HepG2 (cell line): Measurements from ENCODE around the gene CMTM4. TPM values are rescaled to one million over a fixed set of nuclear protein-coding genes. Genes with fewer than 3 reads are reported as not detected.

ENCODE experiments used
- EP300 ChIP-seq, 3 experiments: sonication (generic) in 1 of 3; formaldehyde crosslinking in 1 of 3; IDR thresholded peaks; 2 replicates each; pipeline versions ENCODE4 v1.5.1 to v1.6.1; 2011 to 2020; ENCODE audit warnings: low read depth in 2 of 3, low read length in 2 of 3, borderline replicate concordance in 1 of 3, improper control_type of control experiment in 1 of 3, mild to moderate bottlenecking in 1 of 3, missing genetic modification reagents in 1 of 3, moderate library complexity in 1 of 3
- HDAC2 ChIP-seq: sonication (generic); formaldehyde crosslinking; IDR thresholded peaks from 2 replicates; pipeline ENCODE4 v1.4.0; 2020; ENCODE audit warnings: missing genetic modification reagents
- HES4 ChIP-seq: sonication (generic); formaldehyde crosslinking; IDR thresholded peaks from 2 replicates; pipeline ENCODE4 v1.9.0; 2021; ENCODE audit warnings: mild to moderate bottlenecking, missing genetic modification reagents, borderline replicate concordance
- HNF4A ChIP-seq: sonication (generic); formaldehyde crosslinking; IDR thresholded peaks from 2 replicates; pipeline ENCODE4 v1.4.0; 2020; ENCODE audit warnings: missing genetic modification reagents
- MED1 ChIP-seq: sonication (generic); formaldehyde crosslinking; IDR thresholded peaks from 2 replicates; pipeline ENCODE4 v1.4.0; 2020; ENCODE audit warnings: missing genetic modification reagents
- NCOR1 ChIP-seq: fragments of 200-600 bp; sonication (generic); IDR thresholded peaks from 2 replicates; pipeline ENCODE4 v1.7.0; 2017; ENCODE audit warnings: antibody characterized with exemption, low read length, borderline replicate concordance
- NFIC ChIP-seq: IDR thresholded peaks from 2 replicates; pipeline ENCODE4 v1.6.1; 2012; ENCODE audit warnings: mild to moderate bottlenecking, low read length, inconsistent platforms
- RARA ChIP-seq: IDR thresholded peaks from 2 replicates; pipeline ENCODE4 v1.6.1; 2016; ENCODE audit warnings: missing genetic modification reagents, missing compliant biosample characterization
- RXRB ChIP-seq: IDR thresholded peaks from 2 replicates; pipeline ENCODE4 v1.6.1; 2016; ENCODE audit warnings: borderline replicate concordance, missing genetic modification reagents, missing compliant biosample characterization
- SKI ChIP-seq: fragments of 450-650 bp; IDR thresholded peaks from one replicate; pipeline ENCODE4 v1.6.1; 2018; ENCODE audit warnings: mild to moderate bottlenecking; ENCODE audit not compliant: partially characterized antibody
- SOX6 ChIP-seq, 2 experiments: fragments of 450-650 bp in 1 of 2; sonication (generic) in 1 of 2; formaldehyde crosslinking in 1 of 2; IDR thresholded peaks; 2 replicates each; pipeline versions ENCODE4 v1.4.0 to v1.6.1; 2017 to 2020; ENCODE audit warnings: antibody characterized with exemption in 1 of 2, mild to moderate bottlenecking in 1 of 2, missing genetic modification reagents in 1 of 2
- SP5 ChIP-seq: IDR thresholded peaks from 2 replicates; pipeline ENCODE4 v1.6.1; 2016; ENCODE audit warnings: low read depth, borderline replicate concordance
- TBX2 ChIP-seq: sonication (generic); formaldehyde crosslinking; IDR thresholded peaks from 2 replicates; pipeline ENCODE4 v1.5.0; 2020; ENCODE audit warnings: missing genetic modification reagents, mild to moderate bottlenecking, borderline replicate concordance
- TBX3 ChIP-seq: fragments of 450-650 bp; IDR thresholded peaks from 2 replicates; pipeline ENCODE4 v1.6.1; 2017; ENCODE audit warnings: antibody characterized with exemption, mild to moderate bottlenecking, inconsistent platforms, borderline replicate concordance
- ZFX ChIP-seq: sonication (generic); formaldehyde crosslinking; IDR thresholded peaks from 2 replicates; pipeline ENCODE4 v1.4.0; 2020; ENCODE audit warnings: mild to moderate bottlenecking, low read depth, missing genetic modification reagents, moderate library complexity
- ZFY ChIP-seq: sonication (generic); formaldehyde crosslinking; IDR thresholded peaks from 2 replicates; pipeline ENCODE4 v1.4.0; 2020; ENCODE audit warnings: missing genetic modification reagents
- ZNF367 ChIP-seq: sonication (generic); formaldehyde crosslinking; IDR thresholded peaks from 2 replicates; pipeline ENCODE4 v1.4.0; 2020; ENCODE audit warnings: missing genetic modification reagents, borderline replicate concordance
- ZSCAN21 ChIP-seq: sonication (generic); formaldehyde crosslinking; IDR thresholded peaks from 2 replicates; pipeline ENCODE4 v1.8.0; 2022; ENCODE audit warnings: mild to moderate bottlenecking, missing genetic modification reagents, moderate library complexity, borderline replicate concordance
- ZSCAN9 ChIP-seq: IDR thresholded peaks from 2 replicates; pipeline ENCODE4 v1.6.1; 2016; ENCODE audit warnings: borderline replicate concordance
- polyA plus RNA-seq, 8 experiments: library from polyadenylated mRNA; depleted of rRNA in 3 of 8; stranded (reverse) in 7 of 8; unstranded in 1 of 8; fragments of >200 nt; fragmentation: Illumina TruSeq in 4 of 8; extraction: Trizol in 4 of 8; gene quantifications; 2 replicates each; pipeline versions ENCODE4 v1.2.1 to v1.2.3, GENCODE V29; 2011 to 2016; ENCODE audit warnings: low read depth in 4 of 8, missing spikeins in 1 of 8, mixed read lengths in 1 of 8; ENCODE audit not compliant: insufficient read depth in 1 of 8
- total RNA-seq, 5 experiments: library from RNA; depleted of rRNA; stranded (reverse); fragments of >200 nt; fragmentation: Illumina TruSeq; extraction: Trizol; gene quantifications; 2 replicates each; pipeline ENCODE4 v1.2.3, GENCODE V29; 2016; ENCODE audit warnings: low read depth in 1 of 5
- TF ChIP-seq, protein P1 (sequence below): sonication (generic); formaldehyde crosslinking; IDR thresholded peaks from 2 replicates; pipeline ENCODE4 v1.4.0; 2020; ENCODE audit warnings: missing genetic modification reagents, mild to moderate bottlenecking, borderline replicate concordance
- TF ChIP-seq, protein P2 (sequence below): sonication (generic); formaldehyde crosslinking; IDR thresholded peaks from 2 replicates; pipeline ENCODE4 v1.4.0; 2020; ENCODE audit warnings: mild to moderate bottlenecking, missing genetic modification reagents

CMTM4 gene
- total and polyA plus RNA-seq, 2 of the 13 experiments (the other 11 are each of a cell fraction or from before 2014, with no cell fraction given): 32.0 to 36.3 TPM

DNA sequence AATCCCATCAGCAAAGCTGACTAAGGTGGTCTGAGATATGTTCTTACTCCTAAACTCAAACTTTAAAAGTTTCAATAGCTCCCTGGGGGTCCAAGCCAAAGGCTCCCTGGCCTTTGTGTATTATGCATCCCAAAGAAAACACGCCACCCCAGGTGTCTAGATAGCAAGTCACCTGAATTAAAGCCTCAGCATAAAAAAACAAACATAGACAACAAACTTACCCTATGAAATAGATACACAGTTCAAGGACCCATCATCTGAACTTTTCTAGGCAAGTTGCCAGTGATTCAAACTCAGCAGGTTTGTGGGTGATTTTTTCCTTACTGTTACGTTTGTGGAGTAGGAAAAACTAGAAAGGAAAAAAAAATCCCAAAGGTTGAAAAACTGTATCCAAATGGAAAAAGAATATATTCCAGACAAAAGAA, 79.5 kb downstream of the CMTM4 start (continued):
- TF ChIP-seq ZSCAN21 (CRISPR knock-in tag) (no peak), MED1 (0 out of 2 replicates have a peak, but pooled peaks have one; percentile 40), TBX2 (0 out of 2 replicates have a peak, but pooled peaks have one; percentile 19), ZNF367 (CRISPR knock-in tag) (no peak), ZFY (CRISPR knock-in tag) (no peak), HES4 (CRISPR knock-in tag) (no peak), SKI (peak; percentile 48), SOX6 (IDR thresholded peaks at IDR 0.05) (no peak), SOX6 (CRISPR knock-in tag; IDR thresholded peaks at IDR 0.05) (peak; percentile 9; the same call in 1 of the 2 replicates), HNF4A (peak; percentile 74), RXRB (CRISPR knock-in tag) (peak; percentile 46; the same call in 1 of the 2 replicates), NFIC (peak; percentile 54; the same call in 1 of the 2 replicates), RARA (CRISPR knock-in tag) (peak; percentile 38; the same call in 1 of the 2 replicates), ZFX (no peak), EP300 (IDR thresholded peaks at IDR 0.05; ENCODE audit: low read depth in 2 of 2, low read length in 2 of 2) (peak in 1 of 2 experiments; percentile 67; a peak in 2 of 4 replicates), EP300 (CRISPR knock-in tag; IDR thresholded peaks at IDR 0.05; ENCODE audit: borderline replicate concordance) (no peak), SP5 (no peak), ZSCAN9 (0 out of 2 replicates have a peak, but pooled peaks have one; percentile 21), NCOR1 (0 out of 2 replicates have a peak, but pooled peaks have one; percentile 52), HDAC2 (0 out of 2 replicates have a peak, but pooled peaks have one; percentile 11), TBX3 (peak; percentile 37; the same call in 1 of the 2 replicates)
- TF ChIP-seq, protein P1, sequence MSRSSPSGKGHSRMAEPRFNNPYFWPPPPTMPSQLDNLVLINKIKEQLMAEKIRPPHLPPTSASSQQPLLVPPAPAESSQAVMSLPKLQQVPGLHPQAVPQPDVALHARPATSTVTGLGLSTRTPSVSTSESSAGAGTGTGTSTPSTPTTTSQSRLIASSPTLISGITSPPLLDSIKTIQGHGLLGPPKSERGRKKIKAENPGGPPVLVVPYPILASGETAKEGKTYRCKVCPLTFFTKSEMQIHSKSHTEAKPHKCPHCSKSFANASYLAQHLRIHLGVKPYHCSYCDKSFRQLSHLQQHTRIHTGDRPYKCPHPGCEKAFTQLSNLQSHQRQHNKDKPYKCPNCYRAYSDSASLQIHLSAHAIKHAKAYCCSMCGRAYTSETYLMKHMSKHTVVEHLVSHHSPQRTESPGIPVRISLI: peak; percentile 27; the same call in 1 of the 2 replicates
- TF ChIP-seq, protein P2, sequence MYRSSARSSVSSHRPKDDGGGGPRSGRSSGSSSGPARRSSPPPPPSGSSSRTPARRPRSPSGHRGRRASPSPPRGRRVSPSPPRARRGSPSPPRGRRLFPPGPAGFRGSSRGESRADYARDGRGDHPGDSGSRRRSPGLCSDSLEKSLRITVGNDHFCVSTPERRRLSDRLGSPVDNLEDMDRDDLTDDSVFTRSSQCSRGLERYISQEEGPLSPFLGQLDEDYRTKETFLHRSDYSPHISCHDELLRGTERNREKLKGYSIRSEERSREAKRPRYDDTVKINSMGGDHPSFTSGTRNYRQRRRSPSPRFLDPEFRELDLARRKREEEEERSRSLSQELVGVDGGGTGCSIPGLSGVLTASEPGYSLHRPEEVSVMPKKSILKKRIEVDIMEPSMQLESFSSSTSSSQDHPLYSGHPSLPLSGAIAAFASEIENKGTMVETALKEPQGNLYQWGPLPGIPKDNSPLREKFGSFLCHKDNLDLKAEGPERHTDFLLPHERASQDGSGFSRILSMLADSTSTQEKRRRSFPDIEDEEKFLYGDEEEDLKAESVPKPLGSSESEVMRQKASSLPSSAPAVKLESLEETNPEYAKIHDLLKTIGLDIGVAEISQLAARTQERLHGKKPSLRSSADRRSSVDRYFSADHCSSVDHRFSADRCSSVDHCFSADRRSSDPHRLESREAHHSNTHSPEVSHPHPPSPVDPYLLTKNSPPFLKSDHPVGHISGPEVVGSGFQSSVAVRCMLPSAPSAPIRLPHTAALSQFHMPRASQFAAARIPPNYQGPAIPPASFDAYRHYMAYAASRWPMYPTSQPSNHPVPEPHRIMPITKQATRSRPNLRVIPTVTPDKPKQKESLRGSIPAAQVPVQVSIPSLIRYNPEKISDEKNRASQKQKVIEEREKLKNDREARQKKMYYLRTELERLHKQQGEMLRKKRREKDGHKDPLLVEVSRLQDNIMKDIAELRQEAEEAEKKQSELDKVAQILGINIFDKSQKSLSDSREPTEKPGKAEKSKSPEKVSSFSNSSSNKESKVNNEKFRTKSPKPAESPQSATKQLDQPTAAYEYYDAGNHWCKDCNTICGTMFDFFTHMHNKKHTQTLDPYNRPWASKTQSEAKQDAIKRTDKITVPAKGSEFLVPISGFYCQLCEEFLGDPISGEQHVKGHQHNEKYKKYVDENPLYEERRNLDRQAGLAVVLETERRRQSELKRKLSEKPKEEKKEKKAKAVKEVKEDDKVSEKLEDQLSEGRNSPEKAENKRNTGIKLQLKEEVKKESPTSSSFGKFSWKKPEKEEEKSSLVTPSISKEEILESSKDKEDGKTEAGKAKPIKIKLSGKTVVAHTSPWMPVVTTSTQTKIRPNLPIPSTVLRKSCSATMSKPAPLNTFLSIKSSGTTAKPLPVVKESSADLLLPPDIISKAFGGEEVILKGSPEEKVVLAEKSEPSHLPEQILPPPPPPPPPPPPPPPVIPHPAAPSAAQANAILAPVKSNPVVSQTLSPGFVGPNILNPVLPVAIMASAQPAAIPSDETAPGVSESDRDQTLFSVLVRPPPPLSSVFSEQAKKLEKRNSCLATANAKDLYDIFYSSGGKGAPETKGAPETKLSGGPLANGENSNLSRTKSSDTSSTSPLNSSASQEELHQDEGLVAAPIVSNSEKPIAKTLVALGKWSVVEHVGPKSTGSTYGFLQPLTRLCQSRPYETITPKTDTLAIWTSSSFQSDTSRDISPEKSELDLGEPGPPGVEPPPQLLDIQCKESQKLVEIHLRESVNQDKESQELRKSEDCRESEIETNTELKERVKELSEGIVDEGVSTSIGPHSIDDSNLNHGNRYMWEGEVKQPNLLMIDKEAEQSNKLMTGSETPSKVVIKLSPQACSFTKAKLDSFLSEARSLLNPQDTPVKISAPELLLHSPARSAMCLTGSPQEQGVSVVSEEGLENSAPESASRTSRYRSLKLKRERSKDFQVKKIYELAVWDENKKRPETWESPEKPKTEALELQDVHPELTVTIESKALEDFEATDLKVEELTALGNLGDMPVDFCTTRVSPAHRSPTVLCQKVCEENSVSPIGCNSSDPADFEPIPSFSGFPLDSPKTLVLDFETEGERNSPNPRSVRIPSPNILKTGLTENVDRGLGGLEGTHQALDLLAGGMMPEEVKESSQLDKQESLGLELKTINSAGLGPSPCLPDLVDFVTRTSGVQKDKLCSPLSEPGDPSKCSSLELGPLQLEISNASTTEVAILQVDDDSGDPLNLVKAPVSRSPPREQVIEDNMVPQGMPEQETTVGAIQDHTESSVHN (CRISPR knock-in tag): no peak
